Sigmoid colon (tissue), 4 donors: ENCODE data around the gene SH3RF2.

Experiments
- CTCF ChIP-seq, 4 experiments: fragments of 450-650 bp in 3 of 4; fragments of 200-600 bp in 1 of 4; IDR thresholded peaks; one replicate each; pipeline ENCODE4 v1.5.1; 2016 to 2019; ENCODE audit warnings: antibody characterized with exemption in 4 of 4, mild to moderate bottlenecking in 3 of 4, moderate library complexity in 2 of 4
- EP300 ChIP-seq, 4 donors: sonication (generic); formaldehyde crosslinking; IDR thresholded peaks; one replicate each; pipeline ENCODE4 v1.6.1; 2017; ENCODE audit warnings: antibody characterized with exemption in 4 of 4
- POLR2A ChIP-seq, 2 donors: fragments of 450-650 bp; IDR thresholded peaks; one replicate each; pipeline ENCODE4 v1.6.1; 2016; ENCODE audit warnings: antibody characterized with exemption in 2 of 2, mild to moderate bottlenecking in 2 of 2, moderate library complexity in 2 of 2
- POLR2AphosphoS5 ChIP-seq, 4 donors: sonication (generic); formaldehyde crosslinking; IDR thresholded peaks; one replicate each; pipeline ENCODE4 v1.6.1; 2017; ENCODE audit warnings: antibody characterized with exemption in 4 of 4

DNA sequence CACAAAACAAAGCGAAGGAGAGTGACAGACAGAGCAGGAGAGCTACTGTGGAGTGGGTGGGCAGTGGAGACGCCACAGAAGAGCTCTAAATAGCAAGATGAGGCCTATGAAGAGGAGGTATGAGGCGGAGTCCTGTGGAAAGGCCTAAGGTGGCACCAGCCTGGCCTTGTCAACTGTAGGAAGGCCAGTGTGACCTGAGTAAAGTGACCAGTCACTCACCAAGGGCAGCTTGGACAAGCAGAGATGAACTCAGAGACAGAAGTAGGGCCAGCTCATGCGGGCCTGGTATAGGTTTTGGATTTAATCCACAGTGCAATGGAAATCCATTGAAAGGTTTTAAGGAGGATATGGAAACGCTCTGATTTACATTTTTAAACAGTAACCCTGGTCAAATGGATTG lies 23.8 kb upstream of the SH3RF2 start:
- TF ChIP-seq POLR2A (IDR thresholded peaks at IDR 0.05), result no peak
- TF ChIP-seq CTCF (IDR thresholded peaks at IDR 0.05), result no peak
- TF ChIP-seq EP300 (IDR thresholded peaks at IDR 0.05), result no peak
- TF ChIP-seq POLR2AphosphoS5 (IDR thresholded peaks at IDR 0.05), result no peak
